K562 (cell line): ENCODE measurements around the gene LYPLA2. TPM values are rescaled to one million over a fixed set of nuclear protein-coding genes. Genes with fewer than 3 reads are reported as not detected.

Experiments used
- CEBPB ChIP-seq: fragments of 450-650 bp; IDR thresholded peaks from 2 replicates; pipeline ENCODE4 v1.6.1; 2016; ENCODE audit warnings: missing genetic modification characterization, missing compliant biosample characterization
- GABPB2 ChIP-seq: fragments of 250-450 bp; sonication (Bioruptor Pico); conservative IDR thresholded peaks from 2 replicates; pipeline ENCODE4 v1.5.1; 2021; ENCODE audit warnings: mild to moderate bottlenecking
- GATA2 ChIP-seq: sonication (generic); formaldehyde crosslinking; IDR thresholded peaks from 2 replicates; pipeline ENCODE4 v1.4.0; 2020; ENCODE audit warnings: mild to moderate bottlenecking, missing genetic modification reagents
- HMGN3 ChIP-seq: IDR thresholded peaks from 2 replicates; pipeline ENCODE4 v1.6.1; 2011; ENCODE audit warnings: borderline replicate concordance, low read depth, mild to moderate bottlenecking, mixed read lengths, low read length; ENCODE audit not compliant: insufficient read length; ENCODE audit errors: extremely low read depth
- MTF1 ChIP-seq: fragments of 250-450 bp; sonication (Bioruptor Pico); IDR thresholded peaks from 2 replicates; pipeline ENCODE4 v1.9.0; 2021; ENCODE audit warnings: moderate library complexity, mild to moderate bottlenecking, inconsistent platforms, borderline replicate concordance
- NUFIP1 ChIP-seq: fragments of 450-650 bp; IDR thresholded peaks from 2 replicates; pipeline ENCODE4 v1.6.1; 2018; ENCODE audit not compliant: partially characterized antibody
- SAFB ChIP-seq: fragments of 200-400 bp; formaldehyde crosslinking; IDR thresholded peaks from 2 replicates; pipeline ENCODE4 v1.6.1; 2017; ENCODE audit warnings: low read depth, low read length, borderline replicate concordance
- SLC30A9 ChIP-seq: fragments of 250-450 bp; sonication (Bioruptor Pico); IDR thresholded peaks from 2 replicates; pipeline ENCODE4 v1.8.0; 2022; ENCODE audit warnings: mild to moderate bottlenecking, moderate library complexity
- SMARCE1 ChIP-seq: fragments of 450-650 bp; IDR thresholded peaks from 2 replicates; pipeline ENCODE4 v1.7.1; 2016; ENCODE audit warnings: mild to moderate bottlenecking
- ZKSCAN3 ChIP-seq: fragments of 250-450 bp; sonication (Bioruptor Pico); IDR thresholded peaks from 2 replicates; pipeline ENCODE4 v1.4.0; 2020
- ZNF197 ChIP-seq: fragments of 200-800 bp; sonication (Bioruptor generic); IDR thresholded peaks from 2 replicates; pipeline ENCODE4 v1.6.1; 2016; ENCODE audit warnings: low read depth, missing genetic modification characterization, missing compliant biosample characterization
- ZNF217 ChIP-seq: sonication (generic); formaldehyde crosslinking; IDR thresholded peaks from 2 replicates; pipeline ENCODE4 v1.8.0; 2022; ENCODE audit warnings: mild to moderate bottlenecking, missing genetic modification reagents
- ZNF224 ChIP-seq: sonication (generic); formaldehyde crosslinking; IDR thresholded peaks from 2 replicates; pipeline ENCODE4 v1.8.0; 2022; ENCODE audit warnings: mild to moderate bottlenecking, missing genetic modification reagents
- polyA plus RNA-seq, 8 experiments: library from polyadenylated mRNA; depleted of rRNA in 4 of 8; stranded (reverse) in 5 of 8; unstranded in 3 of 8; fragments of >200 nt; fragmentation: Nextera tagmentation in 2 of 8; fragmentation: Illumina TruSeq in 1 of 8; extraction: Ambion mirVana in 2 of 8; extraction: Trizol in 1 of 8; gene quantifications; 2 replicates each; pipeline versions ENCODE4 v1.2.1 to v1.2.3, GENCODE V29; 2011 to 2014; ENCODE audit warnings: inconsistent platforms in 1 of 8, missing spikeins in 1 of 8
- total RNA-seq, 7 experiments: library from RNA; depleted of rRNA in 6 of 7; stranded (reverse); fragments of >200 nt in 6 of 7; fragmentation: Illumina TruSeq in 2 of 7; extraction: Trizol in 2 of 7; gene quantifications; 2 replicates each; pipeline versions ENCODE4 v1.2.1 to v1.2.3, GENCODE V29; 2011 to 2021; ENCODE audit warnings: low replicate concordance in 1 of 7
- TF ChIP-seq, protein P1 (sequence below): sonication (generic); formaldehyde crosslinking; IDR thresholded peaks from 2 replicates; pipeline ENCODE4 v1.4.0; 2020; ENCODE audit warnings: mild to moderate bottlenecking, missing genetic modification reagents
- TF ChIP-seq, protein P2 (sequence below): fragments of 150-350 bp; IDR thresholded peaks from 2 replicates; pipeline ENCODE4 v1.6.1; 2014; ENCODE audit warnings: low read depth, mild to moderate bottlenecking, low read length, borderline replicate concordance
- TF ChIP-seq, protein P3 (sequence below): fragments of 250-450 bp; sonication (Bioruptor Pico); IDR thresholded peaks from 2 replicates; pipeline ENCODE4 v1.4.0; 2020; ENCODE audit warnings: mild to moderate bottlenecking, moderate library complexity
- TF ChIP-seq, protein P4 (sequence below): fragments of 250-450 bp; sonication (Bioruptor Pico); IDR thresholded peaks from 2 replicates; pipeline ENCODE4 v1.5.0; 2020; ENCODE audit warnings: mild to moderate bottlenecking

Gene LYPLA2
- total and polyA plus RNA-seq, 9 of the 15 experiments (the other 6 are each of a cell fraction or from before 2014, with no cell fraction given): 3.9 to 128 (median 60.1) TPM

DNA sequence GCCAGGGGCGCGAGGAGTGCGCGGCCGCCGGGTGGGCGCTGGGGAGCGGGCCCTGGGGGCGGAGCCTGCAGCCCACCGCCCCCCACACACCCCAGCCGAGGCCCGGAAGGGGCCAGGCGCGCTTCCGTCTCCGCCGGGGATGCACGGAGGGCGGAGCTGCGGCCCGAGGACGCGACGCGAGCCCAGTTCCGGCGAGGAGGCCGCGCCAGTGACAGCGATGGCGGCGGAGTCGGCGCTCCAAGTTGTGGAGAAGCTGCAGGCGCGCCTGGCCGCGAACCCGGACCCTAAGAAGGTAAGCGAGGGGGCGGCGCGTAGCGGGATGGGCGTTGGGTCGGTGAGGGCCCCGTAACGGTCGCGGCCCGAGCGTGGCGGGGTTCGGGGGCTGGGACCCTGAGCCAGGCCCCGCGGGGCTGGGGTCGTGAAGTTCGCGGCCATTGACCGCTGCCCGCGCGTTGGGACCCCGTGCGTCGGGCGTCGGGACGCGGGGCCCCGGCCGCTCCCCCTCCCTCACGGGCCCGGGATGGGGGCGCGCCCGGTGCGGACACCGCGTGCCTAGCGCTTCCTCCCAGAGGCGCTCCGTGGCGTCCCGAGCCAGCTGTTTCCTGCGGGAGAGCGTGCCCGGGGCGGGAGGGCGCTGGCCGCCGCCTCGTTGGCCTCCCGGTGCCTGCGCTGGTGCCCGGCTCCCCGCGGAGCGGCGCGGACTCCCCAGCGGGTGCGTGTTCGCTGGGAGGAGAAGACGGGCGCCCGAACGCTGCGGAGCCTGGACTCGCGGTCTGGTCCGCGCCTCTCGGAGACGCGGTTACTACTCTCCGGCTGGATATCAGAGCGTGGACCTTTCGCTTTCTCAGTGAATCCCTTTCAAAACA is 47.4 kb upstream of the LYPLA2 start, which contains the start of gene ELOA (continued):
- TF ChIP-seq, protein P1, sequence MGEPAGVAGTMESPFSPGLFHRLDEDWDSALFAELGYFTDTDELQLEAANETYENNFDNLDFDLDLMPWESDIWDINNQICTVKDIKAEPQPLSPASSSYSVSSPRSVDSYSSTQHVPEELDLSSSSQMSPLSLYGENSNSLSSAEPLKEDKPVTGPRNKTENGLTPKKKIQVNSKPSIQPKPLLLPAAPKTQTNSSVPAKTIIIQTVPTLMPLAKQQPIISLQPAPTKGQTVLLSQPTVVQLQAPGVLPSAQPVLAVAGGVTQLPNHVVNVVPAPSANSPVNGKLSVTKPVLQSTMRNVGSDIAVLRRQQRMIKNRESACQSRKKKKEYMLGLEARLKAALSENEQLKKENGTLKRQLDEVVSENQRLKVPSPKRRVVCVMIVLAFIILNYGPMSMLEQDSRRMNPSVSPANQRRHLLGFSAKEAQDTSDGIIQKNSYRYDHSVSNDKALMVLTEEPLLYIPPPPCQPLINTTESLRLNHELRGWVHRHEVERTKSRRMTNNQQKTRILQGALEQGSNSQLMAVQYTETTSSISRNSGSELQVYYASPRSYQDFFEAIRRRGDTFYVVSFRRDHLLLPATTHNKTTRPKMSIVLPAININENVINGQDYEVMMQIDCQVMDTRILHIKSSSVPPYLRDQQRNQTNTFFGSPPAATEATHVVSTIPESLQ (CRISPR knock-in tag): no peak
- TF ChIP-seq SMARCE1 (no peak), MTF1 (no peak), NUFIP1 (no peak), ZNF197 (CRISPR knock-in tag) (no peak), ZNF224 (0 out of 2 replicates have a peak, but pooled peaks have one; percentile 39), SLC30A9 (CRISPR knock-in tag) (no peak), ZKSCAN3 (CRISPR knock-in tag) (no peak), SAFB (no peak), CEBPB (tag) (no peak), GATA2 (CRISPR knock-in tag) (no peak), HMGN3 (peak; percentile 45), ZNF217 (CRISPR knock-in tag) (no peak), GABPB2 (CRISPR knock-in tag) (no peak)
- TF ChIP-seq, protein P2, sequence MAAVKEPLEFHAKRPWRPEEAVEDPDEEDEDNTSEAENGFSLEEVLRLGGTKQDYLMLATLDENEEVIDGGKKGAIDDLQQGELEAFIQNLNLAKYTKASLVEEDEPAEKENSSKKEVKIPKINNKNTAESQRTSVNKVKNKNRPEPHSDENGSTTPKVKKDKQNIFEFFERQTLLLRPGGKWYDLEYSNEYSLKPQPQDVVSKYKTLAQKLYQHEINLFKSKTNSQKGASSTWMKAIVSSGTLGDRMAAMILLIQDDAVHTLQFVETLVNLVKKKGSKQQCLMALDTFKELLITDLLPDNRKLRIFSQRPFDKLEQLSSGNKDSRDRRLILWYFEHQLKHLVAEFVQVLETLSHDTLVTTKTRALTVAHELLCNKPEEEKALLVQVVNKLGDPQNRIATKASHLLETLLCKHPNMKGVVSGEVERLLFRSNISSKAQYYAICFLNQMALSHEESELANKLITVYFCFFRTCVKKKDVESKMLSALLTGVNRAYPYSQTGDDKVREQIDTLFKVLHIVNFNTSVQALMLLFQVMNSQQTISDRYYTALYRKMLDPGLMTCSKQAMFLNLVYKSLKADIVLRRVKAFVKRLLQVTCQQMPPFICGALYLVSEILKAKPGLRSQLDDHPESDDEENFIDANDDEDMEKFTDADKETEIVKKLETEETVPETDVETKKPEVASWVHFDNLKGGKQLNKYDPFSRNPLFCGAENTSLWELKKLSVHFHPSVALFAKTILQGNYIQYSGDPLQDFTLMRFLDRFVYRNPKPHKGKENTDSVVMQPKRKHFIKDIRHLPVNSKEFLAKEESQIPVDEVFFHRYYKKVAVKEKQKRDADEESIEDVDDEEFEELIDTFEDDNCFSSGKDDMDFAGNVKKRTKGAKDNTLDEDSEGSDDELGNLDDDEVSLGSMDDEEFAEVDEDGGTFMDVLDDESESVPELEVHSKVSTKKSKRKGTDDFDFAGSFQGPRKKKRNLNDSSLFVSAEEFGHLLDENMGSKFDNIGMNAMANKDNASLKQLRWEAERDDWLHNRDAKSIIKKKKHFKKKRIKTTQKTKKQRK: no peak
- TF ChIP-seq, protein P3, sequence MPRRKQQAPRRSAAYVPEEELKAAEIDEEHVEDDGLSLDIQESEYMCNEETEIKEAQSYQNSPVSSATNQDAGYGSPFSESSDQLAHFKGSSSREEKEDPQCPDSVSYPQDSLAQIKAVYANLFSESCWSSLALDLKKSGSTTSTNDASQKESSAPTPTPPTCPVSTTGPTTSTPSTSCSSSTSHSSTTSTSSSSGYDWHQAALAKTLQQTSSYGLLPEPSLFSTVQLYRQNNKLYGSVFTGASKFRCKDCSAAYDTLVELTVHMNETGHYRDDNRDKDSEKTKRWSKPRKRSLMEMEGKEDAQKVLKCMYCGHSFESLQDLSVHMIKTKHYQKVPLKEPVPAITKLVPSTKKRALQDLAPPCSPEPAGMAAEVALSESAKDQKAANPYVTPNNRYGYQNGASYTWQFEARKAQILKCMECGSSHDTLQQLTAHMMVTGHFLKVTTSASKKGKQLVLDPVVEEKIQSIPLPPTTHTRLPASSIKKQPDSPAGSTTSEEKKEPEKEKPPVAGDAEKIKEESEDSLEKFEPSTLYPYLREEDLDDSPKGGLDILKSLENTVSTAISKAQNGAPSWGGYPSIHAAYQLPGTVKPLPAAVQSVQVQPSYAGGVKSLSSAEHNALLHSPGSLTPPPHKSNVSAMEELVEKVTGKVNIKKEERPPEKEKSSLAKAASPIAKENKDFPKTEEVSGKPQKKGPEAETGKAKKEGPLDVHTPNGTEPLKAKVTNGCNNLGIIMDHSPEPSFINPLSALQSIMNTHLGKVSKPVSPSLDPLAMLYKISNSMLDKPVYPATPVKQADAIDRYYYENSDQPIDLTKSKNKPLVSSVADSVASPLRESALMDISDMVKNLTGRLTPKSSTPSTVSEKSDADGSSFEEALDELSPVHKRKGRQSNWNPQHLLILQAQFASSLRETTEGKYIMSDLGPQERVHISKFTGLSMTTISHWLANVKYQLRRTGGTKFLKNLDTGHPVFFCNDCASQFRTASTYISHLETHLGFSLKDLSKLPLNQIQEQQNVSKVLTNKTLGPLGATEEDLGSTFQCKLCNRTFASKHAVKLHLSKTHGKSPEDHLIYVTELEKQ (CRISPR knock-in tag): no peak
- TF ChIP-seq, protein P4, sequence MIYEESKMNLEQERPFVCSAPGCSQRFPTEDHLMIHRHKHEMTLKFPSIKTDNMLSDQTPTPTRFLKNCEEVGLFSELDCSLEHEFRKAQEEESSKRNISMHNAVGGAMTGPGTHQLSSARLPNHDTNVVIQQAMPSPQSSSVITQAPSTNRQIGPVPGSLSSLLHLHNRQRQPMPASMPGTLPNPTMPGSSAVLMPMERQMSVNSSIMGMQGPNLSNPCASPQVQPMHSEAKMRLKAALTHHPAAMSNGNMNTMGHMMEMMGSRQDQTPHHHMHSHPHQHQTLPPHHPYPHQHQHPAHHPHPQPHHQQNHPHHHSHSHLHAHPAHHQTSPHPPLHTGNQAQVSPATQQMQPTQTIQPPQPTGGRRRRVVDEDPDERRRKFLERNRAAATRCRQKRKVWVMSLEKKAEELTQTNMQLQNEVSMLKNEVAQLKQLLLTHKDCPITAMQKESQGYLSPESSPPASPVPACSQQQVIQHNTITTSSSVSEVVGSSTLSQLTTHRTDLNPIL (CRISPR knock-in tag): no peak
